NCI-H748 (cell line): ENCODE measurements around the gene MYO3B.

ENCODE experiments used
- DNase-seq: peaks from one replicate; lab custom pipeline; 2025; ENCODE audit not compliant: unreplicated experiment; lab: John Stamatoyannopoulos, UW

MYO3B gene

GRCh38 chr2:170298861-170299429 lies 121.0 kb downstream of the MYO3B start:
- DNase-seq, result no peak

GRCh38 chr2:170300993-170301392 lies 123.0 kb downstream of the MYO3B start:
- DNase-seq, result no peak

- DNase-seq, result no peak
Measured at GRCh38 chr2:170301626-170302025, 123.7 kb downstream of the MYO3B start.

- no peak for DNase-seq
Measured at GRCh38 chr2:170305711-170306110, 127.8 kb downstream of the MYO3B start.

- no peak for DNase-seq
Measured at GRCh38 chr2:170306293-170306873, 128.4 kb downstream of the MYO3B start.

GRCh38 chr2:170307052-170307451 lies 129.1 kb downstream of the MYO3B start:
- DNase-seq, result no peak

GRCh38 chr2:170307555-170308351 lies 129.8 kb downstream of the MYO3B start:
- DNase-seq, result peak; percentile 94

GRCh38 chr2:170310876-170311502 lies 133.0 kb downstream of the MYO3B start:
- DNase-seq, result no peak

GRCh38 chr2:170313347-170313991 lies 135.5 kb downstream of the MYO3B start:
- peak; percentile 91 for DNase-seq

GRCh38 chr2:170313992-170314348 lies 136.0 kb downstream of the MYO3B start:
- DNase-seq, result no peak

- no peak for DNase-seq
Measured at GRCh38 chr2:170314744-170315447, 136.9 kb downstream of the MYO3B start.

- no peak for DNase-seq
Measured at GRCh38 chr2:170320948-170321347, 143.0 kb downstream of the MYO3B start.

GRCh38 chr2:170321526-170321925 lies 143.6 kb downstream of the MYO3B start:
- DNase-seq, result no peak

GRCh38 chr2:170322140-170322766 lies 144.3 kb downstream of the MYO3B start:
- peak; percentile 44 for DNase-seq

- DNase-seq, result no peak
Measured at GRCh38 chr2:170323743-170324142, 145.8 kb downstream of the MYO3B start.

GRCh38 chr2:170324640-170325046 lies 146.7 kb downstream of the MYO3B start:
- DNase-seq, result peak; percentile 84

- no peak for DNase-seq
Measured at GRCh38 chr2:170330881-170331280, 152.9 kb downstream of the MYO3B start.

GRCh38 chr2:170332676-170333402 lies 154.9 kb downstream of the MYO3B start:
- DNase-seq, result peak; percentile 98

- no peak for DNase-seq
Measured at GRCh38 chr2:170335351-170335750, 157.4 kb downstream of the MYO3B start.

- DNase-seq, result no peak
Measured at GRCh38 chr2:170336408-170336807, 158.5 kb downstream of the MYO3B start.
